KMS-11 (cell line): ENCODE data around the gene JRKL.

Source experiments
- H2AFZ ChIP-seq: fragments of 200-600 bp; sonication (generic); 2 replicates; pipeline ENCODE4 v1.6.1; 2016; ENCODE audit warnings: antibody characterized with exemption, mixed run types, low read depth
- H3K27ac ChIP-seq: fragments of 200-600 bp; sonication (generic); 2 replicates; pipeline ENCODE4 v1.6.1; 2016; ENCODE audit warnings: mild to moderate bottlenecking, mixed run types
- H3K27me3 ChIP-seq: fragments of 200-600 bp; sonication (generic); 2 replicates; pipeline ENCODE4 v1.6.1; 2017; ENCODE audit warnings: mild to moderate bottlenecking, low read depth, mixed run types, moderate library complexity; ENCODE audit not compliant: insufficient read depth
- H3K36me3 ChIP-seq: fragments of 200-600 bp; sonication (generic); 2 replicates; pipeline ENCODE4 v1.6.1; 2017; ENCODE audit warnings: mild to moderate bottlenecking, mixed run types; ENCODE audit not compliant: insufficient read depth
- H3K4me1 ChIP-seq: fragments of 200-600 bp; sonication (generic); 2 replicates; pipeline ENCODE4 v1.6.1; 2016; ENCODE audit warnings: mild to moderate bottlenecking, low read depth, mixed run types; ENCODE audit not compliant: poor library complexity, severe bottlenecking
- H3K4me2 ChIP-seq: fragments of 200-600 bp; sonication (generic); 2 replicates; pipeline ENCODE4 v1.7.0; 2016; ENCODE audit warnings: mild to moderate bottlenecking, mixed run types
- H3K4me3 ChIP-seq: fragments of 200-600 bp; sonication (generic); IDR thresholded peaks from 2 replicates; pipeline ENCODE4 v1.6.1; 2017; ENCODE audit warnings: low read depth, low read length, mixed read lengths; ENCODE audit not compliant: insufficient read depth
- H3K79me2 ChIP-seq: fragments of 200-600 bp; sonication (generic); 2 replicates; pipeline ENCODE4 v1.6.1; 2016; ENCODE audit warnings: low read depth, mixed run types; ENCODE audit not compliant: insufficient read depth
- H3K9ac ChIP-seq: fragments of 200-600 bp; sonication (generic); 2 replicates; pipeline ENCODE4 v1.6.1; 2016; ENCODE audit warnings: mild to moderate bottlenecking, mixed run types
- H4K20me1 ChIP-seq: fragments of 200-600 bp; sonication (generic); 2 replicates; pipeline ENCODE4 v1.6.1; 2016; ENCODE audit warnings: mild to moderate bottlenecking, mixed run types; ENCODE audit not compliant: insufficient read depth
- TF ChIP-seq, protein P1 (sequence below): fragments of 200-600 bp; sonication (generic); conservative IDR thresholded peaks from 2 replicates; pipeline ENCODE4 v1.6.1; 2017; ENCODE audit warnings: low read depth, mild to moderate bottlenecking, antibody characterized with exemption, low read length, moderate library complexity, mixed read lengths

The JRKL gene

GRCh38 chr11:96376796-96377195, 13.0 kb upstream of the JRKL start:
- TF ChIP-seq, protein P1, sequence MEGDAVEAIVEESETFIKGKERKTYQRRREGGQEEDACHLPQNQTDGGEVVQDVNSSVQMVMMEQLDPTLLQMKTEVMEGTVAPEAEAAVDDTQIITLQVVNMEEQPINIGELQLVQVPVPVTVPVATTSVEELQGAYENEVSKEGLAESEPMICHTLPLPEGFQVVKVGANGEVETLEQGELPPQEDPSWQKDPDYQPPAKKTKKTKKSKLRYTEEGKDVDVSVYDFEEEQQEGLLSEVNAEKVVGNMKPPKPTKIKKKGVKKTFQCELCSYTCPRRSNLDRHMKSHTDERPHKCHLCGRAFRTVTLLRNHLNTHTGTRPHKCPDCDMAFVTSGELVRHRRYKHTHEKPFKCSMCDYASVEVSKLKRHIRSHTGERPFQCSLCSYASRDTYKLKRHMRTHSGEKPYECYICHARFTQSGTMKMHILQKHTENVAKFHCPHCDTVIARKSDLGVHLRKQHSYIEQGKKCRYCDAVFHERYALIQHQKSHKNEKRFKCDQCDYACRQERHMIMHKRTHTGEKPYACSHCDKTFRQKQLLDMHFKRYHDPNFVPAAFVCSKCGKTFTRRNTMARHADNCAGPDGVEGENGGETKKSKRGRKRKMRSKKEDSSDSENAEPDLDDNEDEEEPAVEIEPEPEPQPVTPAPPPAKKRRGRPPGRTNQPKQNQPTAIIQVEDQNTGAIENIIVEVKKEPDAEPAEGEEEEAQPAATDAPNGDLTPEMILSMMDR, result no peak
- Histone ChIP-seq H3K36me3 (no peaks in the 10 kb centered on the region), H3K79me2 (no peaks in the 10 kb centered on the region), H3K4me3 (no peak overlapping the region), H3K4me2 (no peak overlapping the region), H3K27ac (no peak overlapping the region), H3K9ac (no peak overlapping the region), H3K4me1 (no peaks in the 10 kb centered on the region), H3K27me3 (no peaks in the 10 kb centered on the region), H4K20me1 (no peaks in the 10 kb centered on the region), H2AFZ (no peak overlapping the region)

- TF ChIP-seq, protein P1, result no peak
Observed at GRCh38 chr11:96384156-96384555, 5.7 kb upstream of the JRKL start.

GRCh38 chr11:96385187-96385586, 4.6 kb upstream of the JRKL start:
- Histone ChIP-seq H3K27me3 (no peaks in the 10 kb centered on the region), H3K4me3 (no peak overlapping the region), H3K79me2 (no peaks in the 10 kb centered on the region), H3K27ac (no peak overlapping the region), H3K36me3 (no peaks in the 10 kb centered on the region), H3K4me1 (no peaks in the 10 kb centered on the region), H3K9ac (no peak overlapping the region), H3K4me2 (no peak overlapping the region), H2AFZ (no peak overlapping the region), H4K20me1 (no peaks in the 10 kb centered on the region)
- TF ChIP-seq, protein P1, result no peak

More at GRCh38 chr11:96384156-96384555, 5.7 kb upstream of the JRKL start:
- Histone ChIP-seq H3K4me3 (no peak overlapping the region), H4K20me1 (no peaks in the 10 kb centered on the region), H3K27ac (no peak overlapping the region), H3K79me2 (no peaks in the 10 kb centered on the region), H3K4me1 (no peaks in the 10 kb centered on the region), H3K4me2 (no peak overlapping the region), H3K27me3 (no peaks in the 10 kb centered on the region), H3K36me3 (no peaks in the 10 kb centered on the region), H3K9ac (no peak overlapping the region), H2AFZ (no peak overlapping the region)

- Histone ChIP-seq H3K79me2 (no peaks in the 10 kb centered on the region), H4K20me1 (no peaks in the 10 kb centered on the region), H3K36me3 (no peaks in the 10 kb centered on the region), H3K4me3 (peak overlapping the region; percentile 53), H2AFZ (peak overlapping the region; percentile 85), H3K4me2 (peak overlapping the region; percentile 71), H3K4me1 (peaks cover 4% of the 10 kb centered on the region), H3K9ac (peak overlapping the region; percentile 53; the same call in 1 of the 2 replicates), H3K27ac (peak overlapping the region; percentile 44; the same call in 1 of the 2 replicates), H3K27me3 (no peaks in the 10 kb centered on the region)
- TF ChIP-seq, protein P1, result no peak
Observed at GRCh38 chr11:96388891-96389719, 708 bp upstream of the JRKL start.
